Hepatocyte (in vitro differentiated cells): ENCODE data around the gene APBB2. TPM values are rescaled to one million over a fixed set of nuclear protein-coding genes. Genes with fewer than 3 reads are reported as not detected.

Source experiments
- DNase-seq: peaks from one replicate; pipeline ENCODE4 v3.0.0-alpha.2; 2016; ENCODE audit warnings: low spot score
- H2AFZ ChIP-seq: fragments of 200-600 bp; sonication (generic); 2 replicates; pipeline ENCODE4 v1.6.0; 2016; ENCODE audit warnings: antibody characterized with exemption, mild to moderate bottlenecking
- H3K27ac ChIP-seq: fragments of 200-600 bp; sonication (generic); 2 replicates; pipeline ENCODE4 v1.5.1; 2016; ENCODE audit warnings: mild to moderate bottlenecking
- H3K27me3 ChIP-seq: fragments of 200-600 bp; sonication (generic); 2 replicates; pipeline ENCODE4 v1.6.1; 2016
- H3K36me3 ChIP-seq: fragments of 200-600 bp; sonication (generic); replicated peaks from 2 replicates; pipeline ENCODE4 v1.5.1; 2016; ENCODE audit warnings: low read depth; ENCODE audit not compliant: insufficient read depth
- H3K4me1 ChIP-seq: fragments of 200-600 bp; sonication (generic); 2 replicates; pipeline ENCODE4 v1.5.1; 2016; ENCODE audit warnings: mild to moderate bottlenecking, moderate library complexity; ENCODE audit not compliant: insufficient read depth
- H3K4me2 ChIP-seq: fragments of 200-600 bp; sonication (generic); 2 replicates; pipeline ENCODE4 v1.6.0; 2016
- H3K4me3 ChIP-seq: fragments of 200-600 bp; sonication (generic); 2 replicates; pipeline ENCODE4 v1.5.1; 2016; ENCODE audit warnings: mild to moderate bottlenecking
- H3K79me2 ChIP-seq: fragments of 200-600 bp; sonication (generic); 2 replicates; pipeline ENCODE4 v1.6.0; 2017; ENCODE audit warnings: mild to moderate bottlenecking
- H3K9me2 ChIP-seq: fragments of 200-600 bp; sonication (generic); replicated peaks from 2 replicates; pipeline ENCODE4 v1.6.0; 2017; ENCODE audit warnings: mild to moderate bottlenecking; ENCODE audit not compliant: insufficient read depth
- H3K9me3 ChIP-seq: fragments of 200-600 bp; sonication (generic); 2 replicates; pipeline ENCODE4 v1.5.1; 2016; ENCODE audit warnings: low read depth, mild to moderate bottlenecking
- H4K20me1 ChIP-seq: fragments of 200-600 bp; sonication (generic); 2 replicates; pipeline ENCODE4 v1.6.0; 2016; ENCODE audit warnings: mild to moderate bottlenecking; ENCODE audit not compliant: insufficient read depth, poor library complexity, severe bottlenecking
- CTCF ChIP-seq: fragments of 200-600 bp; sonication (generic); IDR thresholded peaks from 2 replicates; pipeline ENCODE4 v1.5.1; 2016; ENCODE audit warnings: antibody characterized with exemption, mild to moderate bottlenecking; ENCODE audit not compliant: poor library complexity
- EZH2 ChIP-seq: fragments of 200-600 bp; sonication (generic); IDR thresholded peaks from 2 replicates; pipeline ENCODE4 v1.6.1; 2016; ENCODE audit warnings: antibody characterized with exemption, mild to moderate bottlenecking, borderline replicate concordance
- EZH2phosphoT487 ChIP-seq: fragments of 200-600 bp; sonication (generic); IDR thresholded peaks from one replicate; pipeline ENCODE4 v1.6.1; 2018; ENCODE audit warnings: antibody characterized with exemption, mild to moderate bottlenecking, low read depth, moderate library complexity; ENCODE audit not compliant: unreplicated experiment, severe bottlenecking
- WGBS: methylation state at CpG from one replicate; pipeline ENCODE4 v1.1.6; 2016; ENCODE audit warnings: low lambda C conversion rate; ENCODE audit errors: missing lambda C conversion rate; 5-methylcytosine and 5-hydroxymethylcytosine counted together
- polyA plus RNA-seq: library from polyadenylated mRNA; unstranded; fragments of >200 nt; fragmentation: Nextera tagmentation; extraction: Ambion mirVana; gene quantifications from 2 replicates; pipeline ENCODE4 v1.2.1, GENCODE V29; 2016
- total RNA-seq: library from RNA; depleted of rRNA; stranded (reverse); fragments of >200 nt; gene quantifications from 2 replicates; pipeline ENCODE4 v1.2.3, GENCODE V29; 2014

The APBB2 gene
- total and polyA plus RNA-seq, 2 experiments from 2014 or later: 23.4 to 47.5 TPM

GRCh38 chr4:41029098-41029497, 185.2 kb downstream of the APBB2 start:
- TF ChIP-seq EZH2phosphoT487 (no peak), EZH2 (no peak), CTCF (no peak)
- Histone ChIP-seq H2AFZ (no peak overlapping the region), H3K9me3 (peaks cover 14% of the 10 kb centered on the region), H3K4me2 (peak overlapping the region; percentile 31), H4K20me1 (no peaks in the 10 kb centered on the region), H3K4me1 (no peaks in the 10 kb centered on the region), H3K79me2 (peaks cover under 1% of the 10 kb centered on the region), H3K27ac (peak overlapping the region; percentile 64), H3K27me3 (no peaks in the 10 kb centered on the region), H3K4me3 (no peak overlapping the region), H3K9me2 (no peaks in the 10 kb centered on the region), H3K36me3 (no peaks in the 10 kb centered on the region)
- no peak for DNase-seq
- 80% methylated on average over 3 of the region's 3 CpGs for WGBS

- H3K4me2 ChIP-seq: peak overlapping the region; percentile 31
- no peaks in the 10 kb centered on the region for H3K27me3 ChIP-seq
- no peaks in the 10 kb centered on the region for H3K36me3 ChIP-seq
- H4K20me1 ChIP-seq: no peaks in the 10 kb centered on the region
- H3K9me2 ChIP-seq: no peaks in the 10 kb centered on the region
- H3K4me1 ChIP-seq: no peaks in the 10 kb centered on the region
- TF ChIP-seq EZH2 (no peak), CTCF (no peak), EZH2phosphoT487 (no peak)
- H3K9me3 ChIP-seq: peaks cover 16% of the 10 kb centered on the region
- no peak overlapping the region for H3K4me3 ChIP-seq
- DNase-seq: peak; percentile 6
- H3K27ac ChIP-seq: peak overlapping the region; percentile 64
- H3K79me2 ChIP-seq: peaks cover 5% of the 10 kb centered on the region
- no peak overlapping the region for H2AFZ ChIP-seq
- WGBS: 68% methylated on average over 8 of the region's 8 CpGs
These were observed 185.8 kb downstream of the APBB2 start for GRCh38 chr4:41028392-41029076.

- H2AFZ ChIP-seq: no peak overlapping the region
- no peaks in the 10 kb centered on the region for H3K36me3 ChIP-seq
- H3K4me3 ChIP-seq: no peak overlapping the region
- 100% methylated on average over 1 of the region's 1 CpG for WGBS
- no peak overlapping the region for H3K4me2 ChIP-seq
- H3K79me2 ChIP-seq: peaks cover 9% of the 10 kb centered on the region
- no peaks in the 10 kb centered on the region for H3K9me2 ChIP-seq
- DNase-seq: no peak
- TF ChIP-seq EZH2phosphoT487 (no peak), CTCF (no peak), EZH2 (no peak)
- H4K20me1 ChIP-seq: no peaks in the 10 kb centered on the region
- H3K9me3 ChIP-seq: peaks cover 16% of the 10 kb centered on the region
- H3K4me1 ChIP-seq: no peaks in the 10 kb centered on the region
- no peaks in the 10 kb centered on the region for H3K27me3 ChIP-seq
- H3K27ac ChIP-seq: no peak overlapping the region
These were observed 187.4 kb downstream of the APBB2 start for GRCh38 chr4:41026971-41027370.
